GM12872 (cell line): ENCODE measurements around the gene SERPINB12.
A peak's percentile ranks its signal among the peaks of the same experiment; 100 is the strongest.

Experiments
- TF ChIP-seq, protein P1 (sequence below): IDR thresholded peaks from 3 replicates; pipeline ENCODE4 v1.5.1; 2011; ENCODE audit warnings: low read depth, mild to moderate bottlenecking, low read length, moderate library complexity; ENCODE audit not compliant: insufficient read depth

SERPINB12 gene, protein sequence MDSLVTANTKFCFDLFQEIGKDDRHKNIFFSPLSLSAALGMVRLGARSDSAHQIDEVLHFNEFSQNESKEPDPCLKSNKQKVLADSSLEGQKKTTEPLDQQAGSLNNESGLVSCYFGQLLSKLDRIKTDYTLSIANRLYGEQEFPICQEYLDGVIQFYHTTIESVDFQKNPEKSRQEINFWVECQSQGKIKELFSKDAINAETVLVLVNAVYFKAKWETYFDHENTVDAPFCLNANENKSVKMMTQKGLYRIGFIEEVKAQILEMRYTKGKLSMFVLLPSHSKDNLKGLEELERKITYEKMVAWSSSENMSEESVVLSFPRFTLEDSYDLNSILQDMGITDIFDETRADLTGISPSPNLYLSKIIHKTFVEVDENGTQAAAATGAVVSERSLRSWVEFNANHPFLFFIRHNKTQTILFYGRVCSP

DNA sequence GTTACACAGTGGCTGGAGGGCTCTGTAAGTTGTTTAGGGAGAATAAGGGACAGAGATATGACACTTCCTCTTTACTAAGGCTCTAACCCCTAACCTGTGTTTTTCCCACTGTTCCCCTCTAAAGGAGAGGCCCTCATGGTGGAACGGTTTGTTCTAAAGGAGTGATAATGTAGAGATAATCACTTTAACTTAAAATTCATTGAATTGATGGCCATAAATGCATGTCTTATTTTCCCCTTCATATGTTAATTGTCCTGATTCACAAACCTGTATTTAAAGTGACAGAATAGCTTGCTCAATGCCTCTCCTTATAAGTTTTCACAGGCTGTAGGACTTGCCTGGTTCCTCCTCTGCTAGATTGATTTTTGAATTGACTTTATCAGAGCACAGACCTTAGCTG is at the start of gene SERPINB12:
Gene SERPINB12, plus strand, starts transcription at position 301 of the 400 bp plus-strand sequence. CDS start 13,791 bp downstream, outside the sequence.
- TF ChIP-seq, protein P1, sequence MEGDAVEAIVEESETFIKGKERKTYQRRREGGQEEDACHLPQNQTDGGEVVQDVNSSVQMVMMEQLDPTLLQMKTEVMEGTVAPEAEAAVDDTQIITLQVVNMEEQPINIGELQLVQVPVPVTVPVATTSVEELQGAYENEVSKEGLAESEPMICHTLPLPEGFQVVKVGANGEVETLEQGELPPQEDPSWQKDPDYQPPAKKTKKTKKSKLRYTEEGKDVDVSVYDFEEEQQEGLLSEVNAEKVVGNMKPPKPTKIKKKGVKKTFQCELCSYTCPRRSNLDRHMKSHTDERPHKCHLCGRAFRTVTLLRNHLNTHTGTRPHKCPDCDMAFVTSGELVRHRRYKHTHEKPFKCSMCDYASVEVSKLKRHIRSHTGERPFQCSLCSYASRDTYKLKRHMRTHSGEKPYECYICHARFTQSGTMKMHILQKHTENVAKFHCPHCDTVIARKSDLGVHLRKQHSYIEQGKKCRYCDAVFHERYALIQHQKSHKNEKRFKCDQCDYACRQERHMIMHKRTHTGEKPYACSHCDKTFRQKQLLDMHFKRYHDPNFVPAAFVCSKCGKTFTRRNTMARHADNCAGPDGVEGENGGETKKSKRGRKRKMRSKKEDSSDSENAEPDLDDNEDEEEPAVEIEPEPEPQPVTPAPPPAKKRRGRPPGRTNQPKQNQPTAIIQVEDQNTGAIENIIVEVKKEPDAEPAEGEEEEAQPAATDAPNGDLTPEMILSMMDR = no peak

DNA sequence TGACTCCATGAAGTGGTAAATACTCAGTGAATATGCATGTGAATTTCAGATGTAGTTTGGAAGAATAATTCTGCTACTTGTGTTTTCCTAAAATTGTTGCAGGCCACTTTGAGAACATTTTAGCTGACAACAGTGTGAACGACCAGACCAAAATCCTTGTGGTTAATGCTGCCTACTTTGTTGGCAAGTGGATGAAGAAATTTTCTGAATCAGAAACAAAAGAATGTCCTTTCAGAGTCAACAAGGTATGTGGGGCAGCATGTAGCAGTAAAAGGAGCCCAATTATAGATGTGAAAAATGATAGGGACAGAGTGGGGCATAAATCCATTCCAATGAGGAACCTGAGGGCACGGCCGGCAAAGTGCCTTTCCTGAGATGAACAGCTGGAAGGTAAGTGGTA is 49.3 kb upstream of the SERPINB12 start:
- TF ChIP-seq, protein P1 = no peak

DNA sequence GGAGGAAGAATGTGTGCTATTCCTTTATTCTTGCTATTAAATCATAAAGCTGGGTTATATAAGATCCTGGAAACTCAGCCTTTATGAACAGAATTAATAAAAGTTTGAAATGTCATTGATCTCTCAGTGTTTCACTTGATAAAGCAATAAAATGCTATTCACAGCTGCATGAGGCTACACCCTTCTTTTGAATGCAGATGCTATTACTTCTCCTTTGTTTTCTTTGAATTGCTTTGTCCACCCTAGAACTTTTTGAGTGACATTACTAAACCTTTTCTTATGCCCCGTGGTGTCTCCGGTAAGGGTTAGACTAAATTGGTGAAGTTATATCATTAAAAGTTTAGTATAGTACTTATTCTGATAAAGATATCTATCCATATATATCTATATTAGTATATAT is 46.5 kb upstream of the SERPINB12 start:
- TF ChIP-seq, protein P1 = no peak

DNA sequence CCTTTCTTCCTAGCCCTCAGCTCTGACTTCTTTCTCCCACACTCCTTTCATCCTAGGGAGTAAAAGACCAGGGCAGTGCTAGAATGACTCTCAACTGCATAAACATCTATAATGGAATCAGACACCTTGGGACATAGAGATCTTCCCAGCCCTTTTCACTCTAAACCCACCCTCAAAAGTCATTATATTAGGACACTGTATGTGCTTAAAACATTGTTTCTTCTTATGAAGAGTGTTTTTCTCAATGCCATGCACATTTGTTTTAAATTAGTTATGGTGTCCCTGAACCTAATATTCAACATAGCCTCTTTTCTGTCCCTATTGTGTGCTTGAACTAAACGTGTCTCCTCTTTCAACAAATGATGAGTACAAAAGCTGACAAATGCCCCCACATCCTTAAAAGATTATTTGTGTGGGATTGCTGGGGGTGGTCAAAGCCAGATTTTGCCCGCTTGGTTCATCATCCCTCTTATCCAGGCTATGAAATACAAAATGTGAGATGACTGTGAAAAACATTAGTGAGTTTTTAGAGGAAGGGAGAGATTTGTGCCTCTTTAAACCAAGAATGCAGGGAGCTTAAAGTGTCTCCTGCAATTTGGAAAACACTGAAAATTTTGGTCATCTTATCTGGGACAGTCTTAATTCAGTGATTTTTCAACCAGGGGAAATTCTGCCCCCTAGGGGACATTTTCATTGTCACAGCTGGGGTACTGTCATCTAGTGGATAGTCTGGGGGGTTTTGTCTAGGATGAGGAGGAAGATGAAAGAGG is 36.4 kb upstream of the SERPINB12 start:
- TF ChIP-seq, protein P1 = peak; percentile 67

DNA sequence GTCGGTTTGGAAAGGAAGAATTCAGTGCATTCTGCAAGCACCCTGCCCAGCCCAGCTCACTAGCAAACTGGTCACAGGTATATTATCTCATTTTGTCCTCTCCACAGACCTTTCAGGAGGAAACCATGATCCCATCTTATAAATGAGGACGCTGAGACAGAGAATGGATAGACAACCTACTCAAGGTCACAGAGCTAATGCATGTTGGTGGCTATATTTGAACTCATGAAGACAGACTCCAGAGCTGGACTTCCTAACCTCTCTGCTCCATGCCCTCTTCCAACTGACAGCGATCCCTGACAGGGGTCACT is 35.9 kb upstream of the SERPINB12 start:
- TF ChIP-seq, protein P1 = no peak

DNA sequence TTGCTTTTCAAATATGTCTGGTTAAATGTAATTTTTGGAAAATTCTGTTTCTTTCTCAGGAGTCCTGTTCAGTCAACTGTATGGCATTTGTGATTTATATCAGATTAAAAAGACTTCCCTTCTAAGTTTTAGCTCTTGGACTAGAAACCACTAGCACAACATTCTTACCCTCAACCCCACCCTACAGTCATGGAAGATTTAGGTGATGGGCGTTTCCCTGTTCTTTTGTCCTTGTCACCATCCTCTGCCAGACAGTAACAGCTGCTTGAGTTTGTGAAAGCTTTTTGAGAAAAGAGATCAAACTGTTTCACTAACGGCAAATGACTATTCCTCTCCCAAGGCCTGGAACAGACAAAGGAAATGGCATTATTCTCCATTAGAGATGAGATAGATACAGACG is 33.6 kb upstream of the SERPINB12 start:
- TF ChIP-seq, protein P1 = no peak

DNA sequence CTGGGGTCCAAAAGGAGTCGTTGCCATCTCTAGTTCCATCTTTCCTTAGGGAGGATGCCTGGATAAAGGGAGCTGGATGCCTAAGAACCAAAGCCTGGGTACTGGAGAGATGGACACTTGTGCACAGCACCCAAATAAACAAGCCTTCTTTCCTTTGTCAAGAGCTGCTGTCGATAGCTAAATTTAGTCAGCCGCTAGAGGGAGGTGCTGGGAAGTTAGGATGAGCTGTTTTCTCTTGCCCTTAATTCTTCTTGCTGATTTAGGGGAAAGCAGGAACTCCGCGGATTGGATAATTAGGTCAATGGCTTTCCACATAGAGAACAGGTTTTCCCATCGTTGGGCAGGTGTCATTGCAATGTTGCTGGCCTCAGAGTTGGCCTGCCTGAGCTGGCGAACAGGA is 30.9 kb upstream of the SERPINB12 start:
- TF ChIP-seq, protein P1 = peak; percentile 58
